Left forelimb (tissue), 1 donor: ENCODE data around the gene PPIL6.
"Not testable (repeated sequence)": the region's sequence is repeated elsewhere in the genome, so short reads cannot be mapped to it uniquely, and the experiment has no call there.

ENCODE experiments used
- DNase-seq: peaks from one replicate; pipeline ENCODE4 v3.0.0-alpha.2; 2018; ENCODE audit warnings: low spot score

PPIL6 gene

GRCh38 chr6:109393886-109394281, 46.5 kb downstream of the PPIL6 start:
- DNase-seq = no peak

GRCh38 chr6:109393157-109393885, 47.1 kb downstream of the PPIL6 start:
- no peak for DNase-seq

GRCh38 chr6:109389650-109390274, 50.7 kb downstream of the PPIL6 start:
- DNase-seq = no peak

- DNase-seq = no peak
Measured at GRCh38 chr6:109388265-109388664, 52.2 kb downstream of the PPIL6 start.

GRCh38 chr6:109383438-109383940, 56.9 kb downstream of the PPIL6 start:
- no peak for DNase-seq

- peak; percentile 97 for DNase-seq
Measured at GRCh38 chr6:109382576-109383437, 57.6 kb downstream of the PPIL6 start.

GRCh38 chr6:109381747-109382575, 58.5 kb downstream of the PPIL6 start, which contains the start of gene CD164:
Gene CD164 (minus strand): TSS chr6:109382467. CDS start chr6:109382378, 89 bp downstream.
- no peak for DNase-seq

- DNase-seq = no peak
Measured at GRCh38 chr6:109381061-109381746, 59.2 kb downstream of the PPIL6 start.

GRCh38 chr6:109379711-109380110, 60.7 kb downstream of the PPIL6 start:
- DNase-seq = no peak

GRCh38 chr6:109377717-109378116, 62.7 kb downstream of the PPIL6 start:
- no peak for DNase-seq

- DNase-seq = no peak
Measured at GRCh38 chr6:109374326-109374892, 66.0 kb downstream of the PPIL6 start.

- DNase-seq = no peak
Measured at GRCh38 chr6:109373762-109374161, 66.7 kb downstream of the PPIL6 start.

GRCh38 chr6:109373331-109373730, 67.1 kb downstream of the PPIL6 start:
- no peak for DNase-seq

- no peak for DNase-seq
Measured at GRCh38 chr6:109372130-109372529, 68.3 kb downstream of the PPIL6 start.

GRCh38 chr6:109370792-109371191, 69.6 kb downstream of the PPIL6 start:
- no peak for DNase-seq

- DNase-seq = no peak
Measured at GRCh38 chr6:109370336-109370735, 70.1 kb downstream of the PPIL6 start.

- no peak for DNase-seq
Measured at GRCh38 chr6:109369728-109370127, 70.7 kb downstream of the PPIL6 start.

- not testable (repeated sequence) for DNase-seq
Measured at GRCh38 chr6:109364382-109365078, 75.9 kb downstream of the PPIL6 start.

- no peak for DNase-seq
Measured at GRCh38 chr6:109363753-109364152, 76.7 kb downstream of the PPIL6 start.
